Hippocampal formation (tissue), 2 donors: ENCODE results near the gene ACTR6.
"Not testable (repeated sequence)": the region's sequence is repeated elsewhere in the genome, so short reads cannot be mapped to it uniquely, and the experiment has no call there.

Experiments used
- DNase-seq, 2 donors: peaks; one replicate each; lab custom pipeline; 2025; lab: John Stamatoyannopoulos, UW

ACTR6 gene

GRCh38 chr12:100200463-100201181 lies at the start of gene ACTR6:
ACTR6 (plus strand) TSS chr12:100200815; CDS start chr12:100200852, 37 bp downstream.
- peak; percentile 87 to 88 for DNase-seq

- DNase-seq = no peak
Measured at GRCh38 chr12:100151769-100152168, 48.8 kb upstream of the ACTR6 start.

- DNase-seq = no peak
Measured at GRCh38 chr12:100153131-100153530, 47.5 kb upstream of the ACTR6 start.

GRCh38 chr12:100154474-100155247 lies 46.0 kb upstream of the ACTR6 start:
- DNase-seq = peak in 1 of 2 donors; percentile 36

- no peak for DNase-seq
Measured at GRCh38 chr12:100156731-100157426, 43.7 kb upstream of the ACTR6 start.

GRCh38 chr12:100157427-100157821 lies 43.2 kb upstream of the ACTR6 start:
- DNase-seq = no peak

GRCh38 chr12:100158535-100158934 lies 42.1 kb upstream of the ACTR6 start:
- DNase-seq = no peak

- no peak for DNase-seq
Measured at GRCh38 chr12:100159391-100160104, 41.1 kb upstream of the ACTR6 start.

- DNase-seq = peak; percentile 47 to 74
Measured at GRCh38 chr12:100163416-100164152, 37.0 kb upstream of the ACTR6 start.

- no peak for DNase-seq
Measured at GRCh38 chr12:100164153-100164704, 36.4 kb upstream of the ACTR6 start.

GRCh38 chr12:100165356-100165755 lies 35.3 kb upstream of the ACTR6 start:
- DNase-seq = no peak

- no peak for DNase-seq
Measured at GRCh38 chr12:100166232-100166631, 34.4 kb upstream of the ACTR6 start.

GRCh38 chr12:100168562-100168961 lies 32.1 kb upstream of the ACTR6 start:
- no peak for DNase-seq

GRCh38 chr12:100169345-100169744 lies 31.3 kb upstream of the ACTR6 start:
- DNase-seq = no peak

- peak; percentile 11 to 24 for DNase-seq
Measured at GRCh38 chr12:100170313-100170858, 30.2 kb upstream of the ACTR6 start.

GRCh38 chr12:100171248-100171647 lies 29.4 kb upstream of the ACTR6 start:
- DNase-seq = no peak

- no peak for DNase-seq
Measured at GRCh38 chr12:100173111-100173510, 27.5 kb upstream of the ACTR6 start.

- DNase-seq = no peak
Measured at GRCh38 chr12:100174495-100174894, 26.1 kb upstream of the ACTR6 start.

- not testable (repeated sequence) for DNase-seq
Measured at GRCh38 chr12:100176493-100176892, 24.1 kb upstream of the ACTR6 start.

GRCh38 chr12:100179252-100179651 lies 21.4 kb upstream of the ACTR6 start:
- DNase-seq = no peak
